HEK293 (cell line): ENCODE results near the gene DNAI1.

Source experiments
- BCL11A ChIP-seq: fragments of 450-650 bp; formaldehyde crosslinking; IDR thresholded peaks from 2 replicates; pipeline ENCODE4 v1.5.1; 2016; ENCODE audit warnings: low read depth, missing biosample characterization, missing genetic modification characterization
- MEIS1 ChIP-seq: sonication (generic); formaldehyde crosslinking; IDR thresholded peaks from 2 replicates; pipeline ENCODE4 v1.8.1; 2022; ENCODE audit warnings: missing genetic modification reagents, mild to moderate bottlenecking, borderline replicate concordance
- PRDM6 ChIP-seq: fragments of 450-650 bp; formaldehyde crosslinking; IDR thresholded peaks from 2 replicates; pipeline ENCODE4 v1.5.1; 2017; ENCODE audit warnings: missing biosample characterization, missing genetic modification characterization
- ZBTB20 ChIP-seq: fragments of 450-650 bp; formaldehyde crosslinking; IDR thresholded peaks from 2 replicates; pipeline ENCODE4 v1.5.1; 2016; ENCODE audit warnings: missing biosample characterization, missing genetic modification characterization
- TF ChIP-seq, protein P1 (sequence below): fragments of 450-650 bp; formaldehyde crosslinking; IDR thresholded peaks from 2 replicates; pipeline ENCODE4 v1.5.1; 2016; ENCODE audit warnings: missing biosample characterization, missing genetic modification characterization

- TF ChIP-seq BCL11A (no peak), ZBTB20 (tag by site-specific recombination) (no peak), PRDM6 (no peak), MEIS1 (CRISPR knock-in tag) (no peak)
- TF ChIP-seq, protein P1, sequence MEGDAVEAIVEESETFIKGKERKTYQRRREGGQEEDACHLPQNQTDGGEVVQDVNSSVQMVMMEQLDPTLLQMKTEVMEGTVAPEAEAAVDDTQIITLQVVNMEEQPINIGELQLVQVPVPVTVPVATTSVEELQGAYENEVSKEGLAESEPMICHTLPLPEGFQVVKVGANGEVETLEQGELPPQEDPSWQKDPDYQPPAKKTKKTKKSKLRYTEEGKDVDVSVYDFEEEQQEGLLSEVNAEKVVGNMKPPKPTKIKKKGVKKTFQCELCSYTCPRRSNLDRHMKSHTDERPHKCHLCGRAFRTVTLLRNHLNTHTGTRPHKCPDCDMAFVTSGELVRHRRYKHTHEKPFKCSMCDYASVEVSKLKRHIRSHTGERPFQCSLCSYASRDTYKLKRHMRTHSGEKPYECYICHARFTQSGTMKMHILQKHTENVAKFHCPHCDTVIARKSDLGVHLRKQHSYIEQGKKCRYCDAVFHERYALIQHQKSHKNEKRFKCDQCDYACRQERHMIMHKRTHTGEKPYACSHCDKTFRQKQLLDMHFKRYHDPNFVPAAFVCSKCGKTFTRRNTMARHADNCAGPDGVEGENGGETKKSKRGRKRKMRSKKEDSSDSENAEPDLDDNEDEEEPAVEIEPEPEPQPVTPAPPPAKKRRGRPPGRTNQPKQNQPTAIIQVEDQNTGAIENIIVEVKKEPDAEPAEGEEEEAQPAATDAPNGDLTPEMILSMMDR (tag by site-specific recombination): no peak
These were observed 35.4 kb downstream of the DNAI1 start for GRCh38 chr9:34493972-34494535.
